ENCODE data around the gene FRMD1. TPM values are rescaled to one million over a fixed set of nuclear protein-coding genes. Genes with fewer than 3 reads are reported as not detected.

Gene FRMD1
- total RNA-seq, 1 experiment from 2014 or later, result not detected

DNA sequence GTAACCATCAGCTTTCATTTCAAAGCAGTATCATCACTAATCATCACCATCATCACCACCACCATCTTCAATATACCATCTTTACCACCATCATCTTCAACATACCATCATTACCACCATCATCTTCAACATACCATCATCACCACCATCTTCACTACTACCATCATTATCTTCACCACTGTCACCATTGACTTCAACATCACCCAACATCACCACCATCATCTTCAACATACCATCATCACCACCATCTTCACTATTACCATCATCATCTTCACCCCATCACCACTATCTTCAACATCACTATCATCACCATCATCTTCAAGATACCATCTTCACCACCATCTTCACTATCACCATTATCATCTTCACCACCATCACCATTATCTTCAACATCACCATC lies 40.5 kb upstream of the FRMD1 start:
- intact Hi-C loops (cut with micrococcal nuclease; ENCODE audit: unreplicated experiment), result no loop called here
- H3K4me1 ChIP-seq (replicated peaks; ENCODE audit: insufficient read depth), result no peaks in the 10 kb centered on the region

DNA sequence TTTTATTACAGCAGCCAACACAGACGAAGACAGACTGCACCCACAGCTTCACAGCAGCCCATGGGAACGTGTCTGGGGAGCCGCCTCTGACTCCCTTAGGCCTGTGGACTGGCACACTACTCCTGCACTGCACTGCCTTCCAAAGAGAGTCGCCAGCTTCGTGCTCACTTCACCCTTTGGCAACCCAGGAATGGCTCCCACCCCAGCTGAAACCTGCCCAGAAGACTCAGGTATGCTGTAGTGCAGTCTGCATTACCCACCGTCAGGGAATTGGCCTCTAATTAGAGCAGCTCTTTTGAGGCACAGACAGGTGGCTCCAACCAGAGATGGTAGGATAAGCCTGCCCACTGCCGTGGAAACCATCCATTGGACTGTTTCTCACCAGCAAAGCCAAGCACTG lies 39.9 kb upstream of the FRMD1 start:
- intact Hi-C loops (cut with micrococcal nuclease; ENCODE audit: unreplicated experiment), result no loop called here
- CTCF ChIA-PET, result no interaction called here
- H4K20me1 ChIP-seq (ENCODE audit: insufficient read depth), result no peaks in the 10 kb centered on the region

More for the DNA sequence above, 40.5 kb upstream of the FRMD1 start:
- ChIA-PET POLR2A (ENCODE audit: unreplicated experiment) (no interaction called here), CTCF (no interaction called here)
- TF ChIP-seq, protein P1, sequence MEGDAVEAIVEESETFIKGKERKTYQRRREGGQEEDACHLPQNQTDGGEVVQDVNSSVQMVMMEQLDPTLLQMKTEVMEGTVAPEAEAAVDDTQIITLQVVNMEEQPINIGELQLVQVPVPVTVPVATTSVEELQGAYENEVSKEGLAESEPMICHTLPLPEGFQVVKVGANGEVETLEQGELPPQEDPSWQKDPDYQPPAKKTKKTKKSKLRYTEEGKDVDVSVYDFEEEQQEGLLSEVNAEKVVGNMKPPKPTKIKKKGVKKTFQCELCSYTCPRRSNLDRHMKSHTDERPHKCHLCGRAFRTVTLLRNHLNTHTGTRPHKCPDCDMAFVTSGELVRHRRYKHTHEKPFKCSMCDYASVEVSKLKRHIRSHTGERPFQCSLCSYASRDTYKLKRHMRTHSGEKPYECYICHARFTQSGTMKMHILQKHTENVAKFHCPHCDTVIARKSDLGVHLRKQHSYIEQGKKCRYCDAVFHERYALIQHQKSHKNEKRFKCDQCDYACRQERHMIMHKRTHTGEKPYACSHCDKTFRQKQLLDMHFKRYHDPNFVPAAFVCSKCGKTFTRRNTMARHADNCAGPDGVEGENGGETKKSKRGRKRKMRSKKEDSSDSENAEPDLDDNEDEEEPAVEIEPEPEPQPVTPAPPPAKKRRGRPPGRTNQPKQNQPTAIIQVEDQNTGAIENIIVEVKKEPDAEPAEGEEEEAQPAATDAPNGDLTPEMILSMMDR (conservative IDR thresholded peaks at IDR 0.05), result no peak
- no peak for TF ChIP-seq EZH2 (IDR thresholded peaks at IDR 0.05; ENCODE audit: low read depth)
- Histone ChIP-seq H3F3A (ENCODE audit: insufficient read depth, low read depth) (no peaks in the 10 kb centered on the region), H3K27ac (no peak overlapping the region), H2AFZ (no peak overlapping the region), H3K79me2 (ENCODE audit: low read depth) (no peaks in the 10 kb centered on the region), H3K4me2 (no peak overlapping the region), H3K9me2 (ENCODE audit: insufficient read depth) (no peaks in the 10 kb centered on the region), H3K36me3 (ENCODE audit: low read depth) (no peaks in the 10 kb centered on the region), H3K27me3 (ENCODE audit: insufficient read depth, low read depth) (peaks cover 83% of the 10 kb centered on the region), H3K4me3 (no peak overlapping the region), H3K9me3 (ENCODE audit: insufficient read depth, low read depth) (no peaks in the 10 kb centered on the region), H4K20me1 (ENCODE audit: insufficient read depth) (no peaks in the 10 kb centered on the region)
- DNase-seq, result no peak
- BruUV-seq (replicated peaks), result no TSS peak

DNA sequence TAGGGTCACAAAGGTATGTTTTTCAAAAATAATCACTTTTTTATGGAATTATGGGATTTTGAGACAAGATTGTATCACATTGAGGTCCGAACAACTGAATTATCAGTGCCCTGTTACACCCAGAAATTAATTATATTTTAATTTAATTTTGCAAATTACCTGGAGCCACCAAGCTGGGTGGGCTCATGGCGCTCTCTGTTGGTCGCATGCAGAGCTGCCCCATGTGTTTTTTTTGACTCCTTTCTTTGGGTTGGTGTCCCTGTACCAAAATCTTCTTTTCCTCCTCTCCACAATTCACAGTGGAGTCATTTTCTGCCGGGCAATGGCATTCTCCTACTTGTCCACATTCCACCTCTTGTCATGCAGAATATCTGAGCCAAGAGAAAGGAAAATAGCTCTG lies 38.9 kb upstream of the FRMD1 start:
- ChIA-PET POLR2A (ENCODE audit: unreplicated experiment) (no interaction called here), CTCF (no interaction called here)
- TF ChIP-seq, protein P1 (conservative IDR thresholded peaks at IDR 0.05), result peak; percentile 47; the same call in 1 of the 2 replicates
- no peak for TF ChIP-seq EZH2 (IDR thresholded peaks at IDR 0.05; ENCODE audit: low read depth)
- BruUV-seq (replicated peaks), result no TSS peak
- Histone ChIP-seq H3K79me2 (ENCODE audit: low read depth) (no peaks in the 10 kb centered on the region), H3K27me3 (ENCODE audit: insufficient read depth, low read depth) (peaks cover 83% of the 10 kb centered on the region), H3K27ac (no peak overlapping the region), H3K4me2 (no peak overlapping the region), H3K4me1 (replicated peaks; ENCODE audit: insufficient read depth) (no peaks in the 10 kb centered on the region), H3K9me2 (ENCODE audit: insufficient read depth) (no peaks in the 10 kb centered on the region), H3K36me3 (ENCODE audit: low read depth) (no peaks in the 10 kb centered on the region), H2AFZ (no peak overlapping the region), H4K20me1 (ENCODE audit: insufficient read depth) (no peaks in the 10 kb centered on the region), H3F3A (ENCODE audit: insufficient read depth, low read depth) (no peaks in the 10 kb centered on the region), H3K9me3 (ENCODE audit: insufficient read depth, low read depth) (no peaks in the 10 kb centered on the region), H3K4me3 (no peak overlapping the region)
- no peak for DNase-seq
- intact Hi-C loops (cut with micrococcal nuclease; ENCODE audit: unreplicated experiment), result no loop called here

More for the DNA sequence above, 39.9 kb upstream of the FRMD1 start:
- Histone ChIP-seq H3K79me2 (ENCODE audit: low read depth) (no peaks in the 10 kb centered on the region), H3K9me3 (ENCODE audit: insufficient read depth, low read depth) (no peaks in the 10 kb centered on the region), H3K27me3 (ENCODE audit: insufficient read depth, low read depth) (peaks cover 83% of the 10 kb centered on the region), H2AFZ (no peak overlapping the region), H3K4me3 (no peak overlapping the region), H3K4me1 (replicated peaks; ENCODE audit: insufficient read depth) (no peaks in the 10 kb centered on the region), H3F3A (ENCODE audit: insufficient read depth, low read depth) (no peaks in the 10 kb centered on the region), H3K4me2 (no peak overlapping the region), H3K9me2 (ENCODE audit: insufficient read depth) (no peaks in the 10 kb centered on the region), H3K36me3 (ENCODE audit: low read depth) (no peaks in the 10 kb centered on the region), H3K27ac (no peak overlapping the region)
- no TSS peak for BruUV-seq (replicated peaks)
- TF ChIP-seq EZH2 (IDR thresholded peaks at IDR 0.05; ENCODE audit: low read depth), result no peak
- TF ChIP-seq, protein P1 (conservative IDR thresholded peaks at IDR 0.05), result no peak
- POLR2A ChIA-PET (ENCODE audit: unreplicated experiment), result no interaction called here
- DNase-seq, result no peak

All from PC-9 (cell line).